Cortex of kidney (tissue), 1 donor: ENCODE data around the gene F7.
"Not testable (repeated sequence)": the region's sequence is repeated elsewhere in the genome, so short reads cannot be mapped to it uniquely, and the experiment has no call there.

Source experiments
- DNase-seq: peaks from one replicate; lab custom pipeline; 2025; lab: John Stamatoyannopoulos, UW

F7 gene

GRCh38 chr13:113072376-113072775 is 33.2 kb upstream of the F7 start:
- no peak for DNase-seq

GRCh38 chr13:113073942-113074341 is 31.6 kb upstream of the F7 start:
- no peak for DNase-seq

GRCh38 chr13:113074401-113074800 is 31.2 kb upstream of the F7 start:
- no peak for DNase-seq

GRCh38 chr13:113074876-113075275 is 30.7 kb upstream of the F7 start:
- no peak for DNase-seq

GRCh38 chr13:113075711-113076110 is 29.9 kb upstream of the F7 start:
- no peak for DNase-seq

- DNase-seq: no peak
Observed at GRCh38 chr13:113076681-113077401, 28.8 kb upstream of the F7 start.

GRCh38 chr13:113077566-113077952 is 28.0 kb upstream of the F7 start:
- no peak for DNase-seq

- DNase-seq: no peak
Observed at GRCh38 chr13:113077953-113078901, 27.4 kb upstream of the F7 start.

- no peak for DNase-seq
Observed at GRCh38 chr13:113078902-113079780, 26.4 kb upstream of the F7 start.

- DNase-seq: not testable (repeated sequence)
Observed at GRCh38 chr13:113079781-113080080, 25.9 kb upstream of the F7 start.

GRCh38 chr13:113080361-113080831 is 25.2 kb upstream of the F7 start:
- DNase-seq: no peak

GRCh38 chr13:113080901-113081521 is 24.6 kb upstream of the F7 start:
- no peak for DNase-seq

- no peak for DNase-seq
Observed at GRCh38 chr13:113082198-113083021, 23.2 kb upstream of the F7 start.

- DNase-seq: no peak
Observed at GRCh38 chr13:113083022-113083373, 22.6 kb upstream of the F7 start.

GRCh38 chr13:113083402-113084061 is 22.1 kb upstream of the F7 start:
- no peak for DNase-seq

GRCh38 chr13:113084094-113084942 is 21.3 kb upstream of the F7 start:
- DNase-seq: no peak

GRCh38 chr13:113084943-113085540 is 20.5 kb upstream of the F7 start:
- DNase-seq: no peak

GRCh38 chr13:113086031-113086750 is 19.4 kb upstream of the F7 start:
- DNase-seq: no peak
